DLD1 (cell line): ENCODE data around the gene NIT2.
"Not testable (repeated sequence)": the region's sequence is repeated elsewhere in the genome, so short reads cannot be mapped to it uniquely, and the experiment has no call there.

Experiments used
- in situ Hi-C: cut with HindIII; loops from 2 replicates; pipeline ENCODE4 v1.10.0; 2017; ENCODE audit warnings: low sequenced_read_pairs

Gene NIT2, protein sequence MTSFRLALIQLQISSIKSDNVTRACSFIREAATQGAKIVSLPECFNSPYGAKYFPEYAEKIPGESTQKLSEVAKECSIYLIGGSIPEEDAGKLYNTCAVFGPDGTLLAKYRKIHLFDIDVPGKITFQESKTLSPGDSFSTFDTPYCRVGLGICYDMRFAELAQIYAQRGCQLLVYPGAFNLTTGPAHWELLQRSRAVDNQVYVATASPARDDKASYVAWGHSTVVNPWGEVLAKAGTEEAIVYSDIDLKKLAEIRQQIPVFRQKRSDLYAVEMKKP

DNA sequence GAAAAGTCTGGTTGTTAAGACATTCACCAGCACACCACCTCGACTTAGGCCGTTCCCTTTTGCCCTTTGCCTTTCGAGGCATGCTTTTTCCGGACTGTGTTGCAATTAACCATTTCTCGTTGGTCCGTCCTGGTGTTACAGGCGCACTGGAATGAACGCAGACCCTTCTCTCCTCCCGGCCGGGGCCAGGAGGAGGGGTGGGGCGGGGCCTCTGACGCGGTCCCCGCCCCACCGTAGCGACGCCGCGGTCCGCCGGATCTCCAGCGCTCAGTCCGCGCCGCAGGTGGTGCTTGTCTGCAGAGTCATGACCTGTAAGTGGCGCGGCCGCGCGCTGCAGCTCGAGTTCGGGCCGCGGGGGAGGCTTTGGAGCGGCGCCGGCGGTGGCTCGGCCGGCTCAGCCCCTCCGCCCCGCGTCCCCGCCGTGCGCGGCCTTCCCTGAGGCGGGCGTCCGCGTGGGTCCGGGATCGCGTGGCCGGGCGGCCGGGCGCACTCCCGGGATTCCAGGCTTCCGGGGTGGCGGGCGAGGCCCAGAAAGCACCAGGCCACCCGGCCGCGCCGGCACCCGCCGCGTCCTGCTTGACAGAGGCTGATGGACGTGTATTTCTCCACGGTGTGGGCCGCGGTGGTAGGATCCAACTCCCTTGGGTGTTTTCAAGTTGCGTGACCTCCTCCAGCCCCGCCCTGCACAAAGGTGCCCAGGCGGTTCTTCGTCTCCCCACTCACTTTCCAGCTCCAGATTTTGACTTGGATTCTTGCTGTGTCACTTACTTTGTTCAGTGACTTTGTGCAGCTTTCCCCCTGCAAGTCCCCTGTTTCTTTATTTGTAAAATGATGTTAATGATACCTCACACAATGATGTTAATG is at the start of gene NIT2:
TSS of gene NIT2 (plus strand) at position 270 of the 864 bp plus-strand sequence. CDS start at position 305, 35 bp downstream.
- in situ Hi-C loops, result no loop called here

DNA sequence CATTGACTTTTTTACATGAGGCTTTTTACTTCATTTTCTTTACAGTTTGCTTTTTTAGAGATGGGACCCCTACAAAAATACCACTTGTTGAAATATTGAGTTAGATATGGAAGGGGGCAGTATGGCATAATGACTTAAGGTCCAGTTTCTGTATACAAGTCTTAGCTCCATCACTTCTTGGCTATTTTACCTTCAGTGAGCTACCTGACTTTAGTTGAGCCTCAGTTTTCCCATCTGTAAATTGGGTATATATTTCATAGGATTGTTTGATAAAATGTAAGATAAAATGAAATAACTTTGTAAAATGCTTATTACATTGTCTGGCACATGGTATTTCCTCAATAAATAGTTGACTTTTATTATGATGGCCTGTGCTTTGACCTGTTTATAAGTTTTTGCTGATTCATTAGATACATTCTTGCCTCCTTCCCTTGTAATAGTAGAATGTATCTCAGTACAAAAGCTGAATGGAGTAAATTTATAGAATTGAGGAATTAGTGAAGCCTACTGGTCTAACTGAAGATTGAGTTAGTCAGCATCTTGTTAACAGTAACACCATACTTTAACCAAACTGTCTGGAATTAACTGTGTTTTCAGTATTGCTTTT is 46.2 kb upstream of the NIT2 start:
- in situ Hi-C loops, result no loop called here

DNA sequence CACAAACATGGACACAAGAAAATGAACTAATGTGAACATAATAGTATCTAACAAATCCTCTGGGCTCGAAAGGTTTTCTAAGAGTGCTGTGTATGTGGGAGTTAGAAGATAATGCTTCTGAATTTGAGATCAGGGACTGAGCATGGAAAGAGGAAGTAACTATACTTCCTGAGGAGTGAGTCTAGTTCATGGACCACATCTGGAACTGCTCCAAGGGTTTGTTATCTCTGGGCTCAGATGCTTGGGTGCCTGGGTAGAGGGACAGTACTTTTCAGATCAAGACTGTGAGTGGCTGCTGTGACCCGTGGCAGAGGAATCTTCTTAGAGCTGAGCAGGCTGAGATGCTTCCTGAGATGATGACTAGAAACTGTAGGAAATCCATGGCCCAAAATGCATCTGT is 45.2 kb upstream of the NIT2 start:
- in situ Hi-C loops, result no loop called here

GRCh38 chr3:100295089-100295488 is 39.5 kb upstream of the NIT2 start:
- in situ Hi-C loops, result no loop called here

- in situ Hi-C loops, result no loop called here
Measured at GRCh38 chr3:100297784-100298183, 36.8 kb upstream of the NIT2 start.

GRCh38 chr3:100299016-100299415 is 35.5 kb upstream of the NIT2 start:
- in situ Hi-C loops, result no loop called here

DNA sequence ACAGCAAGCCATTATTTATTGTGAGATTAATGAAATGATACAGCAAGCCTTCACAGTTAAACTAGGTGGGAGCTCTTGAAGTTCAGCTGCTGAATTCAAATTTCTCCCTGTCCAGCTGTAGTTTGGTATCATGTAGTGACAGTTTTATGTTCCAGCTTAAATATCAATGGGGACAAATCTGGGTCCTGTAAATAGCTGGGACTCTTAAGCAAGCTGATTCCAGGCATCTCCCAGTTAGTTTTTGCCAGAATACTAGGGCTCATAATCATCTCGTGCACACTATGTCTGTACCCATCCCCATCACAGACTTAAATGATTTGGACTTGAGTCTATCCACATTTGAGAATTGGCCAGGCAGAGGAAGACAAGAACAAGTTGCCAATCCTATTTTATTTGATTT is 27.9 kb upstream of the NIT2 start:
- in situ Hi-C loops, result no loop called here

DNA sequence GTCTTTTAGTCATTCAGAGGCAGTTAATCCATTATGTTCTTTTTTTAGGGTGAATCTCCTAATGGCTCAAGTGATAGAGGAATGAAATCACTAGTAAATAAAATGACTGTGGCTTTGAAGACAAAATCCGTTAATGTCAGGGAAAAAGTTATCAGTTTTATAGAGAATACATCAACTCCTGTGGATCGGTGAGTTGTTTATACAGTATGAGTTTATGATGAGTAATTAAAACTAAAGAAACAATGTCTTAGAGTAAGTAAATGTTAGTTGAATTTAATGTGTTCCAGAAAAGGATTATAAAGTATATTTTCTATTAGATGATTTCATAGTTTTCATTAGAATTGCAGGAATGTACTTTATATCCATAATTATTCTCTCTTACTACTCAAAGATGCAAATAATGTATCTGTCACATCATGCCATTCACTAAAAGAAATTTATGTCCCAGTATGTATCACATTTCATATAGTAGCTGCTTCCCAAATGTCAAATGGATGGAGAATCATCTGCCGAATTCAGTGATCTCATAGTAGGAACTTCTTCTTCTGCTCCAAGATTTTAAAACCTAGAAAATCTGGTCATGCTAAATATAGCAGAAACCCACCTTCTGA is 24.1 kb upstream of the NIT2 start:
- in situ Hi-C loops, result no loop called here

- in situ Hi-C loops, result no loop called here
Measured at GRCh38 chr3:100311011-100311410, 23.5 kb upstream of the NIT2 start.

DNA sequence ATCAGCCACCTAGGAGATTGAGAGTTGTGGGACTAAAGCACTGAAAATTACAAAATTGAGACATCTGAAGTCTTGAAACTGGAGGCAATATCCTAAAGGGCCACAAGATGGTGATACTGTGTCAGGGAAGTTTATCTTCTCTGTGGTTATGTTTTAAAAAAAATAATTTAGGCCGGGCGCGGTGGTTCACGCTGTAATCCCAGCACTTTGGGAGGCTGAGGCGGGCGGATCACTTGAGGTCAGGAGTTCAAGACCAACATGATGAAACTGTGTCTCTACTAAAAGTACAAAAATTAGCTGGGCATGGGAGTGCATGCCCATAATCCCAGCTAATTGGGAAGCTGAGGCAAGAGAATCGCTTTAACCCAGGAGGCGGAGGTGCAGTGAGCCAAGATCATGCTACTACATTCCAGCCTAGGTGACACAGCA is 17.9 kb upstream of the NIT2 start:
- in situ Hi-C loops, result no loop called here

- in situ Hi-C loops, result no loop called here
Measured at GRCh38 chr3:100317912-100318311, 16.6 kb upstream of the NIT2 start.

- in situ Hi-C loops, result no loop called here
Measured at GRCh38 chr3:100319951-100320350, 14.6 kb upstream of the NIT2 start.

- in situ Hi-C loops, result no loop called here
Measured at GRCh38 chr3:100324044-100324443, 10.5 kb upstream of the NIT2 start.

- in situ Hi-C loops, result no loop called here
Measured at GRCh38 chr3:100325827-100326226, 8.7 kb upstream of the NIT2 start.

GRCh38 chr3:100327377-100327776 is 7.2 kb upstream of the NIT2 start:
- in situ Hi-C loops, result not testable (repeated sequence)

- in situ Hi-C loops, result no loop called here
Measured at GRCh38 chr3:100329800-100330489, 4.6 kb upstream of the NIT2 start.

DNA sequence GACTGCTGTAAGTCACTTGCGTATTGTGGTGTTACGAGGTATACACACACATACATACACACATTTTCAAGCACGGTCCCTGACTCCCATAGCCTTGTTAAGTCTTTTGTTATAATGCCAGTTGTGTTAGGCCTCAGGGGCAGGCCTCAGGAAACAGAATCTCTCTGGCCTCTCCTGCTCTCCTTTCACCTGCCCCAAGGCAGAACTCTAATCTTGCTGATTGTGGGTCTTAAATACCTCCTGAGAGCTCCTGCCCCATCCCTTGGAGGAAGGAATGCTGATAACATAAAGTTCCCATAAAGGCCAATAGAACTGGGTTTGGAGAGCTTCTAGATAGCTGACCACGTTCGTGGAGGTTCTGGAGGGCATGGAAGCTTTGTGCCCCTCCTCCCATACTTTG is 3.9 kb upstream of the NIT2 start:
- in situ Hi-C loops, result no loop called here

GRCh38 chr3:100331660-100332059 is 2.9 kb upstream of the NIT2 start:
- in situ Hi-C loops, result no loop called here

DNA sequence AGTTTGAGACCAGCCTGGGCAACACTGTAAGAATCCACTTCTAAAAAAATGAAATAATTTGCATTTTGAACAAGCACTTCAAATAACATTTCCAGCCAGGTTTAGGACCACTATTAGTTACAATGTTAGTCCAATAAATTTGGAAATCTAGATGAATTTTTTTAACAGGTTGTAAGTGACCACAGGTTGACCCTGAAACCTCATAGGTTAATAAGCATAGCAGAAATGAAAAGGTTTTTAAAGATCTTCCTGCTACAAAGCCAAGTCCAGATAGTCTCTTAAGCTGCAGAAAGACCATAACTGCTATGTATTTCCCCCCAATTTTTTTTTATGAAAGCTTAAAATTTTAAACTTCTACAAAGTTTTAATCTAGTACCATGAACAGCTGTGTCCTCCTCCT is 1.5 kb upstream of the NIT2 start:
- in situ Hi-C loops, result no loop called here

GRCh38 chr3:100333970-100334487 is 528 bp upstream of the NIT2 start:
- in situ Hi-C loops, result no loop called here

DNA sequence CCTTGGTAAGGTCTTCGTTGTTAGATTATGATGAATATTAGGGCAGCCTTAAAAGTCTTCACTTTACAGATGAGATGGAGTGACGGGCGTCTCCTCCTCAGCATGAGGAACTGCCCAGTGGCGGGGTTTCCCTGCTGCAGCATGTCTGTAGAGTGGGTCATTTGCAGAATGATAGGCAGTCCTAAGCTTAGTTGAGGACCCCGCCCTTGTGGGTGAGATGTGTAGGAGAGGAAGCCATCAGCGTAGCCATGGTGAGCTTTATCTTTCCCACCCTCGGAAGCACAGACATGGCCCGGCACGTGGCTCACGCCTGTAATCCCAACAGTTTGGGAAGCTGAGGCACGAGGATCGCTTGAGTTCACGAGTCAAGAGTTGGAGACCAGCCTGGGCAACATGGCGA is 877 bp downstream of the NIT2 start:
- in situ Hi-C loops, result no loop called here
